Kidney tubule cell (primary cell): ENCODE data around the gene LSM14A.

ENCODE experiments used
- DNase-seq: peaks from one replicate; pipeline ENCODE4 v3.0.0-alpha.2; 2018; ENCODE audit warnings: low spot score

The LSM14A gene

GRCh38 chr19:34230820-34231219 lies 58.5 kb downstream of the LSM14A start:
- no peak for DNase-seq

GRCh38 chr19:34231439-34231838 lies 59.1 kb downstream of the LSM14A start:
- DNase-seq = no peak

- DNase-seq = peak; percentile 95
These were observed 60.5 kb downstream of the LSM14A start for GRCh38 chr19:34232566-34233481.

GRCh38 chr19:34235425-34235940 lies 63.2 kb downstream of the LSM14A start:
- DNase-seq = no peak

- no peak for DNase-seq
These were observed 64.0 kb downstream of the LSM14A start for GRCh38 chr19:34236035-34236987.

- no peak for DNase-seq
These were observed 65.0 kb downstream of the LSM14A start for GRCh38 chr19:34237283-34237682.

GRCh38 chr19:34237939-34238338 lies 65.6 kb downstream of the LSM14A start:
- DNase-seq = no peak

GRCh38 chr19:34241513-34242337 lies 69.4 kb downstream of the LSM14A start:
- peak; percentile 55 for DNase-seq

GRCh38 chr19:34243138-34243875 lies 71.0 kb downstream of the LSM14A start:
- peak; percentile 43 for DNase-seq

- DNase-seq = no peak
These were observed 71.7 kb downstream of the LSM14A start for GRCh38 chr19:34243876-34244578.

GRCh38 chr19:34244611-34245299 lies 72.5 kb downstream of the LSM14A start:
- DNase-seq = no peak

GRCh38 chr19:34246340-34246739 lies 74.0 kb downstream of the LSM14A start:
- DNase-seq = no peak

GRCh38 chr19:34248941-34249340 lies 76.6 kb downstream of the LSM14A start:
- DNase-seq = no peak

GRCh38 chr19:34253167-34253566 lies 80.9 kb downstream of the LSM14A start:
- peak; percentile 31 for DNase-seq

- DNase-seq = peak; percentile 22
These were observed 81.4 kb downstream of the LSM14A start for GRCh38 chr19:34253681-34254045.

GRCh38 chr19:34254046-34254697 lies 81.9 kb downstream of the LSM14A start, which contains the start of gene GARRE1:
Gene GARRE1 (plus strand): TSS chr19:34254554. CDS start chr19:34300474, 45,920 bp downstream.
- peak; percentile 77 for DNase-seq

- peak; percentile 54 for DNase-seq
These were observed 82.6 kb downstream of the LSM14A start for GRCh38 chr19:34254698-34255432.

GRCh38 chr19:34255546-34255945 lies 83.2 kb downstream of the LSM14A start:
- DNase-seq = no peak
